Activated gamma-delta T cell treated with anti-CD3 and anti-CD28 coated beads, Interleukin-2, amount 50 U/mL, for 16 hours (primary cell): ENCODE data around the gene RAX2.
"Not testable (repeated sequence)": the region's sequence is repeated elsewhere in the genome, so short reads cannot be mapped to it uniquely, and the experiment has no call there.

Experiments used
- DNase-seq: peaks from one replicate; pipeline ENCODE4 v3.0.0-alpha.2; 2020; ENCODE audit warnings: low read depth

RAX2 gene

DNA sequence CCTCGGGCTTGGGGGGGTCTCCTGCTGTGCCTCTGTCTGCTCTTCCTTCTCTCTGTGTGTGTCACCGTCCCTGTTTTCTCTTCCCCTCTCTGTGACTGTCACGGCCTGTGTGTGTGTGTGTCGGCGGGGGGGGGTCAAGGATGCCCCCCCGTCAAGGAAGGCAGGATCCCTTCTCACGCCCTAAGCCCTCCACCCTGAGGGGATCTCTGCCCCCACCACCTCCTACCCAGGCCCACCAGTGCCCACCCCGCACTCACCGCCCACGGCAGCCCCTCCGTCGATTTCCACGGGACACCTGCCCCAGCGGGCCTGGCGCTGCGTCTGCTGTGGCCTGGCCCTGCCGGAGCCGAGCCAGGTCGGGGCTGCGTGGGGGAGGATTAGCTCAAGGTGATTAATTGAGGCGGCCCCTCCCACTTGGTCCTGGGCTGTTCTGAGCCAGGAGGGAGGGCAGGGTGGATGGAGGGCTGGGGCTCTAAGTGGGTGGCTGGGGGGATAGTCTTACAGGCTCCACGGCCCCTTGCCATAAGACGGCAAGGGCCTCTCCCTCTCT, at the start of gene RAX2:
Gene RAX2 (minus strand): TSS at position 323 of the 550 bp plus-strand sequence. CDS start 486 bp downstream, outside the sequence.
- no peak for DNase-seq

DNA sequence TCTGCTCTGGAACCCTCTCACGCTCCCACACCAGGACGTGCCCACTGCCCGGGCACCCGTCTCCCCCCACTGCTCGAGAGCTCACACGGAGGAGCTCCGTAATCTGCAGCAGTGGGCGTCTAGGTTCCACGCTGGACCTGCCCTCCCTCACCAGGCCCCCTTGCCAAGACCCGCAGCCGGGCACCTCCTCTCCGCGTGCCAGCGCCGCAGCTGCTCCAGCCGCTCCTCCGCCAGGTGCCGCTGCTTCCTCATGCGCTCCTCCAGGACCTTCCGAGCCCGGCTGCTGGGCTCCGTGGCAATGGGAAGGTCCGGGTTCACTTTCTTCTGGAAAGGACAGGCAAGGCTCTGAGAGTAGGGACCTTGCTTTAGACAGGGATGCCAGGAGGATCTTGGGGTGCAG, 49.1 kb upstream of the RAX2 start:
- no peak for DNase-seq

DNA sequence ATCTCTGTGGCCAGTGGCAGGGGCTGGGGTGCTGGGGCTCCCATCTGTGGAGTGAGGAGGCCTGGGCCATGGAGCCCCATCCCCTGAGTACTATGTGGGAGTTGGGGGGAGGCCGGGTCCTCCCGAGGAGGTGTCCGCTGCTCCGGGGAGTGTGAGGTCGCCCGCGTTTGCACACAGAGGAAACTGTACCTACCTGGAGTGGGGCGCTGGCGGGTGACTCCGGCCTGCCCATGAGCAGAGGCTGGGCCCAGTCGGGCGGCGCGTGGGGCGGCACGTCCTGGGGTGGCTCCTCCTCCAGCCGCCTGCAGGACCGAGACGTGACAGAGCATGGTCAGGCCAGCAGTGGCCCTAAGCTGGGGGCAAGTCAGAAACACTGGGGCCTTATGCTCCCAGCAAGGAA, 48.0 kb upstream of the RAX2 start:
- no peak for DNase-seq

DNA sequence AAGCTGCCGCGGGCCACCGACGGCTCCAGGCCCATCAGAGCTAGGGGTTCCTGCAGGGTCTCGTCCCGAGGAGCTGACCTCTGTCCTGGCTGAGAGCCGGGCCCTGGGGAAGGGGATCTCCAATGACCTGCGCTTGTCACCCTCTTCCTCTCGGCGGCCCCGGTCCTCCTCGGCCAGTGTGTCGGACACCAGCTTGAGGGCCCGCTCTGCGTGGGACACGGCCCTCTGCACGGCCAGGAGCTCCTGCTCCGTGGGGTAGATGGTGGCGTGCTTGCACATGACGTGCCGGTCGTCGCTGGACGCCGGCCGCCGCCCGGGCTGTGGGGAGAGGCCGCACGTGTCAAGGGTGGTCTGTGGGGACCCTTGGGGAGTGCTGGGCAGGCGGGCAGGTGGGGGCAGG, 46.9 kb upstream of the RAX2 start:
- DNase-seq = no peak

DNA sequence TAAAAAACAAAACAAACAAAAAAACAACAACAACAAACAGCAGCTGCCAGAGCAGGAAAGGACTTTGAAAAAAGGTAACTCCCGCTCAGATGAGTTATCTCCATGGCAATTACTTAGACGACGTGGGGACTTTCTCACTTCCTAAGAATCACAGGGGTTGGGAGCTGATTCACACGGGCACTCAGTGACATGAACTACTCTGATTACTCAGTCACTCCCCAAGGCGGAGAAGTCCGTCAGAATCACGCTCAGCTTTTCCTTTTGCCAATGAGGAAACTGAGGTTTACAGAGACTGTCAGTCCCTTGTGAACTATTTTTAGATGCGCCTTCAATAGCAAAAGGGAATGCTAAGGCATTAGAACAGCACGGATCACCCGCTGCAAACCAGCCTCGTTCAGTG, 46.4 kb upstream of the RAX2 start:
- DNase-seq = no peak

DNA sequence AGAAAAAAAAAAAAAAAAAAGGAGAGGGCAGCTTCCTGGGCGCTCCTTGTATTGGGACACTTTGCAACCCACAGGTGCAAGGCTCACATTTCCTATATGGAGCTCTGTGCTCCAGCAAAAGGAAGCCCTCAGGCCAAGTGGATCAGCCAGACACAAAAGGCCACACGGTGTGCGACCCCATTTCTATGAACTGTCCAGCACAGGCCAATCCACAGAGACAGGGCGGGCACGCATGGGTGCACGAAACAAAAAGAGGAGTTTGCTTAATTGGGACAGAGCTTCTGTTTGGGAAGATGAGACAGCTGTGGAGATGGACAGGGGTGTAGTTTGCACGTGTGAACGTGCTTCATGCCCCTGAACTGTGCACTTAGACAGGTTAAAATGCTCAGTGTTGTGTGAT, 45.7 kb upstream of the RAX2 start:
- DNase-seq = no peak

DNA sequence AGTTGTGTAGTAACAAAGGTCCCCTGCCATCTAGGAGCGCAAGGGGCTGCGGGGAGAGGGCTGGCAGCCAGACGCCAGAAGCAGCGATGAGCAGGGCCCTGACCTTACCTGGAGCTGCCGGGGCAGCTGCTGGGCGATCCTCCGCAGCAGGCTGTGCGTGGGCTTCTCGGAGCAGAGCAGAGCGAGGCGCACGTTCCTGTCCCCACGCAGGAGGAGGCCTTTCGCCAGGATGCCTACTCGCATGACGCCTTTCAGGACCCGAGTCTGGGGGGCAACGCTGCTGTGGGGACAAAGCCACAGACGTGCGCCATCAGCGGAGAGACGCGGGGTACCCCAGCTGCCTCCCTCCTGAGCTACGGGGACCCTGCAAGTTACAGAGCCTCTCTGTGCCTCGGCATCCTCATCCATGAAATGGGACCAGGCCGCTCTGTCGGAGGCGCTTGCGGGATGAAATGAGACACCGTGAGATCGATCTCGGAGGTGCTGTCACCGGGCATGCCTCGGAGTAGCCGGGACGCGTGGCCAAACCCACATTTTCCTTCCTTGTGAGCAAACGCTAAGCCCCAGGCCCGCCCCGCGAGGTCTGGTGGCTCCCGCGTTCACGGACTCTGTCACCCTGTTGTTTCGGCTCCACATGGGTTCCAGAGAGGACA, 44.7 kb upstream of the RAX2 start:
- no peak for DNase-seq

DNA sequence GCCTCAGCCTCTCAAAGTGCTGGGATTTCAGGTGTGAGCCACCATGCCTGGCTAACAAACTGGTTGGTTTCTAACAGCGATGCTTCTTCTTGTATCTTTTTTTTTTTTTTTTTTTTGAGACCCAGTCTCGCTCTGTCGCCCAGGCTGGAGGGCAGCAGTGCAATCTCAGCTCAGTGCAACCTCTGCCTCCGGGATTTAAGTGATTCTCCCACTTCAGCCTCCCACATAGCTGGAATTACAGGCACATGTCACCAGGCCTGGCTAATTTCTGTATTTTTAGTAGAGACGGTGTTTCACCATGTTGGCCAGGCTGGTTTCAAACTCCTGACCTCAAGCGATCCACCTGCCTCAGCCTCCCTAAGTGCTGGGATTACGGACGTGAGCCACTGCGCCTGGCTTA, 44.1 kb upstream of the RAX2 start:
- not testable (repeated sequence) for DNase-seq

DNA sequence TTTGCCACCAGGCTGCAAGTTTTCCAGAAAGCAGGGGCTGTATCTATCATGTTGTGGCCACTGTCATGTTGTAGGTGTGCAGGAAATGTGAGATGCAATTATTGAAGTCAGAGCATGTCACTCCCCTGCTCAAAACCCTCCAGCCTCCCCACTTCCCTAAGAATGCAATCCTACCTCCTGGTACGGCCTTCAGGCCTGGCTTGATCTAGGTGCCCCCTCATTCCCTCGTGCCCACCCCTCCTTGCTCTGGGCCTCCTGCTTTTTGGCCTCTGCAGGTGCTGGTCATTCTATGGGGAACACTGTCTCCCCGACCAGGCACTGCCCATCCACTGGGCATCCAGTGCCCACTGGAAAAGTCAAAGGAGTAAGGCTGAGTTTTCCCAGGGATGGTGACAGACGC, 42.6 kb upstream of the RAX2 start:
- DNase-seq = no peak

DNA sequence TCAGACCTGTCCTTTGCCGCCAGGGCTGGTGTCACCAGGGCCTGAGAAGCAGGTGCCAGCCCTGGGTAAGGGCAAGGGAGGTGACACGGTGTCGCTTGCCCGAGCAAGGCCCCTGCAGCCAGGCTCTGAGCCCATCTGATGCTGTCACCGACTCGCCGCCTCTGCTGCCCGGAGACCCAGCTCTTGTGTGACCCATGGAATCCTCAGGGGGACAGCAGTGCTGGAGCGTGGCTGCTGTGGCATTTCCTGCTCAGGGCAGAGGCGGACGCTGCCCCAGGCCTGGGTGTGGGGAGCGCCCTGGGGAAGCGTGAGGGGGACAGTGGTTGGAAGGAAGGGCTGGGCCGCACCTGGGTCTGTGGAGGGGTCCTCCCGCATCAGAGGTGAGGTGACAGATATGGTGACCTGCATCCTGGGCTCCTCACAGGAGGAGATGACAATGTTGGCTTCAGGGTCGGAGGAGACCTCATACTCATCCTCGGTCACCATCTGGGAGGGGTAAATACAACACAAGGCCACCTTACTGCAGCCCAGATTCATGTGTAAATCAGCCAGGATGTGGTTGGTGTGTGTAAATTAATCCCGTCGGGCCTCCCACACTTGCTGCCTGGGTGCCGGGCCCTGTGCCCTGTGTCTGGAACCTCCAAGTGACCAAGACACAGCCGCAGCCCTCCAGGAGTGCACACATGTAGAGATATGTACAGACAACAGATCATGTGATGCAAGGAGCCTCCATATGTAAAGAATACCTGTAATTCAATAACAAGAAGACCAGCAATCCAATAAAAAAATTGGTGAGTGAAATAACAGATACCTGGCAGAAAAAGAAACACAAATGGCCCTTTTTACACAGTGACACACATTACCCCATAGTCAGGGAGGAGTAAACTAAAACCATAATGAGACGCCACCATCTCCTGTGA, 41.7 kb upstream of the RAX2 start:
- DNase-seq = no peak

DNA sequence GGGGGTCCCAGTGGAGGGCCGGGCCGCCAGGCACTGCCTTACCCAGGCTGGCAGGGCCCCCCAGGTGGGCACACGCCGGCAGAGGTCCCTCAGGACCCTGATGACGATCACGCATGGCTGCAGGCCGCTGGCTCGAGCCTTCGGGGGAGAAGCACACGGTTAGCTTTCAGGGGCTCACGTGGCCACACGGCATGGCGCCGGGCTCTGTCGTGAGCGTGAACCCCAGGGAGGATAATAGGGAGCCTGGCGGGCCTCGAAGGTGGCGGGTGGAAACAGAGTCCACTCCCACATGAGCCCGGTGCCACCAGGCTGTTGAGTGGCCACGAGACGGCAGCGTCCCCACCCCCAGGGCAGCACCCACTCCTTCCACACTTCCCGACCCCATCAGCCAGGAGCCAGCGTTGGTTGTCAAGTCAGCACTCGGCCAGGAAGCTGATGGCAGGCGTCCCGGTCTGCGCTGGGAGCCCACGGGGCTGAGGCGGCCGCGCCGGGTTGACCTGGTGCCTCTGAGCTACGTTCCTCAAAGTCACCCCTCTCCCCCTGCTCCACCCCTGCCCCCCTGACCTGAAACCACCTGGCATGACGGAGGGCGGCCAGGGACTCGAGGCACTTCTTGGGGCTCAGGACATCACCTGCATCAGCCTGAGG, 38.8 kb upstream of the RAX2 start:
- no peak for DNase-seq

DNA sequence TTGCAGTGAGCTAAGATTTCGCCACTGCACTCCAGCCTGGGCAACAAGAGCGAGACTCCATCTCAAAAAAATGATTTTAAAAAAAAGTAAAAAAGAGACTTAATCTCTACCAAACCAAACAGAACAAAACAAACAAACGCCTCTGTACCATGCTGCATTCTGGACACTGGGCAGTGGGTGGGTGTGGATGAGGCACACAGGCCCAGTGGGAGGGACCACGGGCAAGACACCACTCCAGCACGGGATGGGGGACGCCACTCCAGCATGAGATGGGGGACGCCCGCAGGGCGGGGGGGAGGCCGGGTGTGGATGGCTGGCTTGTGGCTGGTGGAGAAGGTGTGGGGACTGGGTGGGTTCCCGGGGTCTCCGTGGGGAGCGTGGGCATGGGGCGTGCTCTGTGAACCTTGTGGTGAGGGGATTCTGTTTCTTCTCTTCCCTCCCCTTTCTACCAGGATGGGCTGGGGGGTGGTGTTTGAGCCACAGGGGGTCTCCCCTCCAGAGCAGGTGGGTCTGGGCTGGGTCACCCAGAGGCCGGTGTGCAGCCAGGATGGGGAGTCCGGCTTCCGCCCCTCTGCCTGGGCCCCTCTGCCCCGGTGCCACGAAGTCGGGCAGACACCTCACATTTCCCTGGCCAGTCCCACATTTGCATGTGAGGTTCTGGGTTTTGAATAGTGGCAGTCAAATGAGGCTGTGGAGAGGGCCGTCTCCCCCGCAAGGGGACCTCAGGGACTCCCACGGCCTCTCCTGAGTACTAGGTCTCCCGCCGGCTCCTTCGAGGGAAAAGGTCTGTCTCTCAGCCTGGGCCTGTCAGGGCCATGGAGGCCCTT, 38.1 kb upstream of the RAX2 start:
- no peak for DNase-seq

DNA sequence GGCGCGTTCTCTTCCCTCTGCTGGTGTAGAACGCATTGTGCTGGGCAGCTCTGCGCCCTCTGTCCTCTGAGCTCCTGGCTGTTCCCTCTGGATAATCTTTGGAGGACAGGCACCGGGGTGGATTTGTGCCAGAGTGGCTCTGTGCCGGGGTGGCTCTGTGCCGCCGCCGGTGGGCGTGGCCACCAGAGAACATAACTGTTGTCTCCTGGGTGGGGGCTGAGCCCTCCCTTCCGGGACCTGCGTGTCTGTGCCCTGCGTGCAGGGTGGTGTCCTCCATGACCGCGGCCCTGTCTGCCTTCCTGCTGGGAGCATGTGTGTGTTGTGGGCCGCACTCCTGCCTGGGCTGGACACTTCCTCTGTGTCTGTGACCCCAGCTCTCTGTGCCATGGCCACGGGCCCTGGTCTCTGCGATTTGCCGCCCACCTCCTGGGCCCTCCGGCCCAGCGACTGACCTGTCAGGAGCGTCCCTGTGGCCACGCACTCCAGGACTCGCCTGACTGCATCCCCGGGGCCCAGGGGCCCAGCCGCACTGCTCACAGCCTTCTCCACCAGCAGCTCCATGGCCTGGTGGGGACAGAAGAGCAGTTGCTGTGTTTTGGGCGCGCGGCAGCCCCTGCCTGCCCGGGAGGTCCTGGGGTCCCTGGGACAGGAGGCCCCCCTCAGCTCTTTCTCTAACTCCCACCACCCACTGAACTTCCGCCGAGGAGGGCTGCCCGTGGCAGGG, 36.6 kb upstream of the RAX2 start:
- no peak for DNase-seq

DNA sequence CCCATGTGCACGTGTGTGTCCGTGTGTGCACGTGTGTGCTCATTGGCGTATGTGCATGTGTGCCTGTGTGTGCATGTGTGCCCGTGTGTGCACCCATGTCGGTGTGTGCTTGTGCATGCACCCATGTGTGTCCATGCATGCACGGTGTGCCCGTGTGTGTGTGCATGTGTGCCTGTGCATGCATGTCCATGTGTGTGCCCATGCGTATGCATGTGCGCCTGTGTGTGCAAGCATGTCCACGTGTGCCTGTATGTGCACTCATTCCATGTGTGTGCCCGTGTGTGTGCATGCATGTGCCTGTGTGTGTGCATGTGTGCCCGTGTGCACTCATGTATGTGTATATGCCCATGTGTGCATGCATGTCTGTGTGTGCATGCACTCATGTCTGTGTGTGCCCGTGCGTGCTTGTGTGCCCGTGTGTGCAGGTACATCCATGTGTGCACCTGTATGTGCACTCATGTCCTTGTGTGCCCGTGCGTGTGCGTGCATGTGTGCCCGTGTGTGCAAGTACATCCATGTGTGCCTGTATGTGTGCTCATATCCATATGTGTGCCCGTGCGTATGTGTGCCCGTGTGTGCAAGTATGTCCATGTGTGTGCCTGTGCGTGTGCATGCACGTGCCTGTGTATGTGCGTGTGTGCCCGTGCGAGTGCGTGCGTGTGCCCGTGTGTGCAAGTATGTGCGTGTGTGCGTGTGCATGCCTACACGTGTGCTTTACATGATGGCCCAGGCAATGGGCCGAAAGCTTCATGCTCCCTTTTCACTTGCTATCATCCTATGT, 35.7 kb upstream of the RAX2 start:
- DNase-seq = no peak

DNA sequence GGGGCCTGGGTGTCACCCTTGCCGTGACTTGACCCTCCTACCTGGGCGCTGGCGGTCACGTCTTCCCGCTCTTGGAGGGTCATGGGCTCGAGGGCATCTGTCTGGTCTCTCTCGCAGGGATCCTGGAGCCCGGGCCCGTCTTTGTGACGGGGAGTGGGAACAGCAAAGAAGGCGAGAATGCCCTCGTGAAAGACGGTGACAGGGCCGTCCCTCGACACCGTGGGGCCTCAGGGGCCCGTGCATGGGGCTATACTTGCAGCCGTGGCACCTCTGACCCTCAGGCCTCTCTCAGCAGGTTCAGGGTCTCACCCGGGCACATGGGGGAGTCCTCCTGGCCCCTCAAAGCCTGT, 35.1 kb upstream of the RAX2 start:
- DNase-seq = no peak

DNA sequence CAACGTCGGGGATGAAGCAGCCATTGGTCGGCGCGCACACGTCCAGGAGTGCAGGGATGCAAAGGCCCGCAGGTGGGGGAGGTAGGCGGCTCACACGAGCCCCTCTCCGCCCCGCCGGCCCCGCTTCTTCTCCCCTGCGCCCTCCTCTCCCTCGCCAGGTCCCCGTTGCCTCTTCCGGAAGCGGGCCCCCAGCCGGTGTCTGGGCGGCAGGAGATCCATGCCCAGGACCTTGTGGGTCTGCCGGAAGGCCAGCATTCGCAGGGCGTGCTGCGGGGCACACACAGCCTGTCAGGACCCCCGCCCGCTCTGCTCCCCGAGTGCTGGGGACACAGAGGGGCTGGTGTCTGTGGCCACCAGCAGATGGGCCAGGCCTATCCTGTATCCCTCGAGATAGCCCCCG, 33.8 kb upstream of the RAX2 start:
- no peak for DNase-seq

DNA sequence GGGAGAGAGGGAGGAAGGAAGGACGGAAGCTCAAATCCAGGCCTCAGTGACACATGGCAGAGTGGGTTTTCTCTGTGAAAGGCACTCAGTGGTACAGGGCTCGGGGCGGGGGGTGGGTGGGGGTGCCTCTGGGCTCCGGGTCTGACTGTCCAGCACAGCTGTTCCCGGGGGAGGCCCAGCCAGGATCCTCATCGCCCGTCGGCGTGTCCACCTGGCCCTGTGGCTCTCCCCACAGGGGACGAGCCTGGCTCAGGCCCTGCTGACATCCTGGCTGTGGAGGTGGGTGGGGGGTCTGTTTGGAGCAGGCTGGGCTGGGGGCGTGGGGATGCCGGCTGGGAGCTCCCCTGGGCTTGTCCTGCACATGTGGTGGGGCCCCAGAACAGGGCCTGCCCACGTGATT, 32.4 kb upstream of the RAX2 start:
- DNase-seq = no peak

DNA sequence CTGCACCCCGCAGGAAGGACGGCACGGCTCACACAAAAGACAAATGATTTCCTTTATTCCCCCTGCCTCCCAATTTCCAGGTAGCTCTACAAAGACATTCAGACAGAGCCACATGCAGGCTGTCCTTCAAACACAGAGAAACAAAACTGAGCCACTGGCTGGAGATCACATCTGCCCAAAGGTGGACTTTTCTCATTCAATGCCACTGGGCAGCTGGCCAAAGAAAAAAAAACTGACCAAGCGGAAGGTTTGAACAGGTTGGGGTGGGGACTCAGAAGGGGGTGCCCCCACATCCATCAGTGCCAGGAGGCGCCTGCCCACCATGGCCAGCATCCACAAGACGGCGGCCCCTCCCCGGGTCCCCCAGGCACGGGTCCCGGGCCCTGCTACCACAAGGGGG, 32.0 kb upstream of the RAX2 start:
- no peak for DNase-seq

DNA sequence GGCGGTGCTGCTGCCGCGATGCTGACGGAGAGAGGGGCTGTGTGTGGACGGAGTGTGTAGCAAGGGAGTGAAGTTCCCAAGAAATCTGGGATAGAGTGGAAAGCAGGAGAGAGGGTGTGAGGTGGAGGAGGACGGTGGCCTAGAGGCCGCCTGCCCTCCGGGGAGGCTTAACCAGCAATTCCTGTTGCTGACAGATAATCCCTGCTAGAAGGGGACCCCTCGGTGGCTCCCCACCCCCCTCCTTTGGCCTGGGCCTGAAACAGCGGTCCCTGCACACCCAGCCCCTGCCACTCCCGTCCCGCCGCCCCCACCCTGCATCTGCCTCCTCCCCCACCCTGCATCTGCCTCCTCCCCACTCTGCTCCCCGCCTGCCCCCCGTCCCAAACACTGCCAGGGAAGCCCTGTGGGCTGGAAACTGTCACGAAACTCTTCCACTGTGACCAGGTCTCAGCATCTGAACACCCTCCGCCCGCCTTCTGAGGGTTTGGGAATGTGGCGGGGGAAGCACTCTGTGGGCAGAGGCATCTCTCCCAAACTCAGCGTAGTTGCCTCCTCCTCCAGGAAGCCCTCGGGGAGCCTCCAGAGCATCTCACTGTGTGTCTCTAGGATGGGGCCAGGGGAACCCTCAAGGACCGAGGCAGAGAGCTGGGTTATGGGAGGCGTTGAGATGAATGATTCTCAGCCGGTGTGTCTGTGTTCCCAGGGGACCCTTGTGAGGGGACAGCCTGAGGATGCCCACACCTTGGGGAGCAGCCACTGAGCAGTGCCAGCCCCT, 31.3 kb upstream of the RAX2 start:
- no peak for DNase-seq
